ENCODE results near the gene PPBP. TPM values are rescaled to one million over a fixed set of nuclear protein-coding genes. Genes with fewer than 3 reads are reported as not detected.
"Not testable (repeated sequence)": the region's sequence is repeated elsewhere in the genome, so short reads cannot be mapped to it uniquely, and the experiment has no call there.

PPBP gene
- polyA plus RNA-seq, 4 donors: 1.5 TPM; not detected in 3

- H3K36me3 ChIP-seq (ENCODE audit: control insufficient read depth in 3 of 3, insufficient read depth in 2 of 3, low read depth in 1 of 3, low read length in 3 of 3): no peaks in the 10 kb centered on the region
- no peaks in the 10 kb centered on the region for H3K9me3 ChIP-seq (ENCODE audit: control insufficient read depth in 2 of 2, insufficient read depth in 1 of 2, low read depth in 1 of 2, low read length in 1 of 2)
- peaks cover 0 to 3% (median 0%) of the 10 kb centered on the region in 3 donors for H3K4me1 ChIP-seq (ENCODE audit: control insufficient read depth in 3 of 3, insufficient read depth in 2 of 3, low read depth in 1 of 3, low read length in 2 of 3)
- no peak overlapping the region for H3K27ac ChIP-seq (ENCODE audit: low read depth in 1 of 3, low read length in 2 of 3)
- FAIRE-seq (no peak), DNase-seq (no peak)
- no peak overlapping the region for H3K4me3 ChIP-seq (ENCODE audit: low read depth in 1 of 3, low read length in 3 of 3)
- 91 to 100% (median 93%) methylated on average over 2 of the region's 2 CpGs for WGBS, 3 donors
- H3K27me3 ChIP-seq (ENCODE audit: control insufficient read depth in 3 of 3, insufficient read depth in 3 of 3, low read length in 3 of 3): no peaks in the 10 kb centered on the region
Observed at GRCh38 chr4:73976217-73976616, 11.8 kb downstream of the PPBP start.

GRCh38 chr4:73974352-73974751, 13.6 kb downstream of the PPBP start:
- H3K4me1 ChIP-seq (ENCODE audit: control insufficient read depth in 3 of 3, insufficient read depth in 2 of 3, low read depth in 1 of 3, low read length in 2 of 3): peaks cover 0 to 3% (median 0%) of the 10 kb centered on the region in 3 donors
- FAIRE-seq: peak; percentile 30
- H3K36me3 ChIP-seq (ENCODE audit: control insufficient read depth in 3 of 3, insufficient read depth in 2 of 3, low read depth in 1 of 3, low read length in 3 of 3): no peaks in the 10 kb centered on the region
- H3K27me3 ChIP-seq (ENCODE audit: control insufficient read depth in 3 of 3, insufficient read depth in 3 of 3, low read length in 3 of 3): no peaks in the 10 kb centered on the region
- H3K27ac ChIP-seq (ENCODE audit: low read depth in 1 of 3, low read length in 2 of 3): no peak overlapping the region
- H3K4me3 ChIP-seq (ENCODE audit: low read depth in 1 of 3, low read length in 3 of 3): no peak overlapping the region
- DNase-seq: no peak
- H3K9me3 ChIP-seq (ENCODE audit: control insufficient read depth in 2 of 2, insufficient read depth in 1 of 2, low read depth in 1 of 2, low read length in 1 of 2): peaks cover 0 to 4% of the 10 kb centered on the region in 2 donors

DNA sequence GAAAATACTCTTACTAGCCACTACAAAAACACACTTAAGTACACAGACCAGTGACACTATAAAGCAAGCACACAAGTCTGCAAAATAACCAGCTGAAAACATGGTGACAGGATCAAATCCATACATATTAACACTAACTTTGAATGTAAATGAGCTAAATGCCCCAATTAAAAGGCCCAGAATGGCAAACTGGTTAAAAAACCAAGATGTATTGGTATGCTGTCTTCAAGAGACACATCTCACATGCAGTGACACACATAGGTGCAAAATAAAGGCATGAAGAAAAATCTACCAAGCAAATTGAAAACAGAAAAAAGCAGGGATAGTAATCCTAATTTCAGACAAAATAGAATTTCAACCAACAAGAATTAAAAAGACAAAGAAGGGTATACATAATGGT, 17.0 kb downstream of the PPBP start:
- H3K36me3 ChIP-seq (ENCODE audit: control insufficient read depth in 3 of 3, insufficient read depth in 2 of 3, low read depth in 1 of 3, low read length in 3 of 3): no peaks in the 10 kb centered on the region
- no peak for DNase-seq
- peaks cover 0 to 5% of the 10 kb centered on the region in 2 donors for H3K9me3 ChIP-seq (ENCODE audit: control insufficient read depth in 2 of 2, insufficient read depth in 1 of 2, low read depth in 1 of 2, low read length in 1 of 2)
- no peaks in the 10 kb centered on the region for H3K4me1 ChIP-seq (ENCODE audit: control insufficient read depth in 3 of 3, insufficient read depth in 2 of 3, low read depth in 1 of 3, low read length in 2 of 3)
- H3K27ac ChIP-seq (ENCODE audit: low read depth in 1 of 3, low read length in 2 of 3): no peak overlapping the region
- H3K27me3 ChIP-seq (ENCODE audit: control insufficient read depth in 3 of 3, insufficient read depth in 3 of 3, low read length in 3 of 3): no peaks in the 10 kb centered on the region
- no peak for FAIRE-seq
- H3K4me3 ChIP-seq (ENCODE audit: low read depth in 1 of 3, low read length in 3 of 3): no peak overlapping the region

GRCh38 chr4:73970011-73970410, 18.0 kb downstream of the PPBP start:
- Histone ChIP-seq H3K36me3 (ENCODE audit: control insufficient read depth in 3 of 3, insufficient read depth in 2 of 3, low read depth in 1 of 3, low read length in 3 of 3) (no peaks in the 10 kb centered on the region), H3K4me1 (ENCODE audit: control insufficient read depth in 3 of 3, insufficient read depth in 2 of 3, low read depth in 1 of 3, low read length in 2 of 3) (no peaks in the 10 kb centered on the region), H3K9me3 (ENCODE audit: control insufficient read depth in 2 of 2, insufficient read depth in 1 of 2, low read depth in 1 of 2, low read length in 1 of 2) (peaks cover 0 to 5% of the 10 kb centered on the region in 2 donors), H3K4me3 (ENCODE audit: low read depth in 1 of 3, low read length in 3 of 3) (no peak overlapping the region), H3K27ac (ENCODE audit: low read depth in 1 of 3, low read length in 2 of 3) (no peak overlapping the region), H3K27me3 (ENCODE audit: control insufficient read depth in 3 of 3, insufficient read depth in 3 of 3, low read length in 3 of 3) (no peaks in the 10 kb centered on the region)
- FAIRE-seq (no peak), DNase-seq (no peak)
- 83 to 88% (median 84%) methylated on average over 1 of the region's 1 CpG for WGBS, 3 donors

- Histone ChIP-seq H3K9me3 (ENCODE audit: control insufficient read depth in 2 of 2, insufficient read depth in 1 of 2, low read depth in 1 of 2, low read length in 1 of 2) (peaks cover 0 to 5% of the 10 kb centered on the region in 2 donors), H3K27me3 (ENCODE audit: control insufficient read depth in 3 of 3, insufficient read depth in 3 of 3, low read length in 3 of 3) (no peaks in the 10 kb centered on the region)
Observed at GRCh38 chr4:73967866-73968265, 20.1 kb downstream of the PPBP start.

GRCh38 chr4:73964862-73965611, 23.0 kb downstream of the PPBP start:
- peak; percentile 40 to 54 for DNase-seq
- Histone ChIP-seq H3K9me3 (ENCODE audit: control insufficient read depth in 2 of 2, insufficient read depth in 1 of 2, low read depth in 1 of 2, low read length in 1 of 2) (peaks cover 0 to 11% of the 10 kb centered on the region in 2 donors), H3K4me1 (ENCODE audit: control insufficient read depth in 3 of 3, insufficient read depth in 2 of 3, low read depth in 1 of 3, low read length in 2 of 3) (no peaks in the 10 kb centered on the region), H3K27ac (ENCODE audit: low read depth in 1 of 3, low read length in 2 of 3) (no peak overlapping the region), H3K36me3 (ENCODE audit: control insufficient read depth in 3 of 3, insufficient read depth in 2 of 3, low read depth in 1 of 3, low read length in 3 of 3) (no peaks in the 10 kb centered on the region), H3K27me3 (ENCODE audit: control insufficient read depth in 3 of 3, insufficient read depth in 3 of 3, low read length in 3 of 3) (no peaks in the 10 kb centered on the region), H3K4me3 (ENCODE audit: low read depth in 1 of 3, low read length in 3 of 3) (no peak overlapping the region)
- FAIRE-seq: no peak
- WGBS, 3 donors: 52 to 67% (median 58%) methylated on average over 7 of the region's 7 CpGs

More at GRCh38 chr4:73967866-73968265, 20.1 kb downstream of the PPBP start:
- FAIRE-seq: no peak
- Histone ChIP-seq H3K27ac (ENCODE audit: low read depth in 1 of 3, low read length in 2 of 3) (no peak overlapping the region), H3K4me1 (ENCODE audit: control insufficient read depth in 3 of 3, insufficient read depth in 2 of 3, low read depth in 1 of 3, low read length in 2 of 3) (no peaks in the 10 kb centered on the region), H3K36me3 (ENCODE audit: control insufficient read depth in 3 of 3, insufficient read depth in 2 of 3, low read depth in 1 of 3, low read length in 3 of 3) (no peaks in the 10 kb centered on the region), H3K4me3 (ENCODE audit: low read depth in 1 of 3, low read length in 3 of 3) (no peak overlapping the region)
- DNase-seq: no peak

DNA sequence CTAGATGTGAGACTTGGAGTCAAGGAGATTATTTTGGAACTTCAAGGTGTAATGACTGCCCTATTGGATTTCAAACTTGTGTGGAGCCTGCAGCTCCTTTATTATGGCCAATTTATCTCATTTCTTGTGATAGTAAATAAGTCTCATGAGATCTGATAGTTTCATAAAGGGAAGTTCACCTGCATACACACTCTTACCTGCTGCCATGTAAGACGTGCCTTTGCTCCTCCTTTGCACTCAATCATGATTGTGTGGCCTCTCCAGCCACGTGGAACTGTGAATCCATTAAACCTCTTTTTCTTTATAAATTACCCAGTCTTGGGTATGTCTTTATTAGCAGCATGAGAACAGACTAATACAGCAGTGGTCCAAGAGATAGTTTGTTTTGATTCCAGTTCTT, 25.3 kb downstream of the PPBP start:
- WGBS, 3 donors: 56 to 66% (median 60%) methylated on average over 2 of the region's 2 CpGs
- no peaks in the 10 kb centered on the region for H3K36me3 ChIP-seq (ENCODE audit: control insufficient read depth in 3 of 3, insufficient read depth in 2 of 3, low read depth in 1 of 3, low read length in 3 of 3)
- H3K27ac ChIP-seq (ENCODE audit: low read depth in 1 of 3, low read length in 2 of 3): no peak overlapping the region
- FAIRE-seq (no peak), DNase-seq (no peak)
- H3K4me3 ChIP-seq (ENCODE audit: low read depth in 1 of 3, low read length in 3 of 3): no peak overlapping the region
- H3K4me1 ChIP-seq (ENCODE audit: control insufficient read depth in 3 of 3, insufficient read depth in 2 of 3, low read depth in 1 of 3, low read length in 2 of 3): no peaks in the 10 kb centered on the region
- H3K9me3 ChIP-seq (ENCODE audit: control insufficient read depth in 2 of 2, insufficient read depth in 1 of 2, low read depth in 1 of 2, low read length in 1 of 2): peaks cover 0 to 6% of the 10 kb centered on the region in 2 donors
- H3K27me3 ChIP-seq (ENCODE audit: control insufficient read depth in 3 of 3, insufficient read depth in 3 of 3, low read length in 3 of 3): no peaks in the 10 kb centered on the region

DNA sequence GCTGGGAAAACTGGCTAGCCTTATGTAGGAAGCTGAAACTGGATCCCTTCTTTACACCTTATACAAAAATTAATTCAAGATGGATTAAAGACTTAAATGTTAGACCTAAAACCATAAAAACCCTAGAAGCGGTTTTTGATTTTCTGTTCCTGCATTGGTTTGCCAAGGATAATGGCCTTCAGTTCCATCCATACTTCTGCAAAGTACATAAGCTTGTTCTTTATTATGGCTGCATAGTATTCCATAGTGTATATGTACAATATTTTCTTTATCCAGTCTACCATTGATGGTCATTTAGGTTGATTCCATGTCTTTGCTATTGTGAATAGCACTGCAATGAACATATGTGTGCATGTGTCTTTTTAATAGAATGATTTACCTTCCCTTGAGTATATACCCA, 28.9 kb downstream of the PPBP start:
- not testable (repeated sequence) for H3K27me3 ChIP-seq (ENCODE audit: control insufficient read depth in 3 of 3, insufficient read depth in 3 of 3, low read length in 3 of 3); H3K27ac ChIP-seq (ENCODE audit: low read depth in 1 of 3, low read length in 2 of 3); H3K36me3 ChIP-seq (ENCODE audit: control insufficient read depth in 3 of 3, insufficient read depth in 2 of 3, low read depth in 1 of 3, low read length in 3 of 3); FAIRE-seq; H3K9me3 ChIP-seq (ENCODE audit: control insufficient read depth in 2 of 2, insufficient read depth in 1 of 2, low read depth in 1 of 2, low read length in 1 of 2); DNase-seq; H3K4me1 ChIP-seq (ENCODE audit: control insufficient read depth in 3 of 3, insufficient read depth in 2 of 3, low read depth in 1 of 3, low read length in 2 of 3); H3K4me3 ChIP-seq (ENCODE audit: low read depth in 1 of 3, low read length in 3 of 3)
- 89 to 95% (median 91%) methylated on average over 1 of the region's 1 CpG for WGBS, 3 donors

- 92 to 93% (median 92%) methylated on average over 3 of the region's 3 CpGs for WGBS, 3 donors
- no peak for DNase-seq
- Histone ChIP-seq H3K27ac (ENCODE audit: low read depth in 1 of 3, low read length in 2 of 3) (no peak overlapping the region), H3K9me3 (ENCODE audit: control insufficient read depth in 2 of 2, insufficient read depth in 1 of 2, low read depth in 1 of 2, low read length in 1 of 2) (peaks cover 0 to 2% of the 10 kb centered on the region in 2 donors), H3K4me1 (ENCODE audit: control insufficient read depth in 3 of 3, insufficient read depth in 2 of 3, low read depth in 1 of 3, low read length in 2 of 3) (no peaks in the 10 kb centered on the region), H3K36me3 (ENCODE audit: control insufficient read depth in 3 of 3, insufficient read depth in 2 of 3, low read depth in 1 of 3, low read length in 3 of 3) (no peaks in the 10 kb centered on the region), H3K4me3 (ENCODE audit: low read depth in 1 of 3, low read length in 3 of 3) (no peak overlapping the region), H3K27me3 (ENCODE audit: control insufficient read depth in 3 of 3, insufficient read depth in 3 of 3, low read length in 3 of 3) (no peaks in the 10 kb centered on the region)
- no peak for FAIRE-seq
Observed at GRCh38 chr4:73952352-73952751, 35.6 kb downstream of the PPBP start.
